Astrocyte (in vitro differentiated cells and primary cell): ENCODE results near the gene GTF3A. TPM values are rescaled to one million over a fixed set of nuclear protein-coding genes. Genes with fewer than 3 reads are reported as not detected.

Source experiments
- DNase-seq: peaks from one replicate; pipeline ENCODE4 v3.0.0-alpha.2; 2010; ENCODE audit warnings: low read depth
- FAIRE-seq: peaks from 2 replicates; lab custom pipeline; 2011; peaks lifted over from hg19 to GRCh38; lab: Jason Lieb, UNC
- H2AFZ ChIP-seq: 2 replicates; pipeline ENCODE4 v1.6.0; 2012; ENCODE audit warnings: low read depth, low read length, inconsistent platforms
- H3K27ac ChIP-seq: 2 replicates; pipeline ENCODE4 v1.5.1; 2011; ENCODE audit warnings: low read depth, low read length, inconsistent platforms
- H3K27me3 ChIP-seq: 2 replicates; pipeline ENCODE4 v1.6.0; 2011; ENCODE audit warnings: low read length, inconsistent platforms; ENCODE audit not compliant: insufficient read depth
- H3K36me3 ChIP-seq: 2 replicates; pipeline ENCODE4 v1.5.1; 2011; ENCODE audit warnings: low read length, inconsistent platforms; ENCODE audit not compliant: insufficient read depth
- H3K4me1 ChIP-seq: 2 replicates; pipeline ENCODE4 v1.5.1; 2011; ENCODE audit warnings: low read length, inconsistent platforms; ENCODE audit not compliant: insufficient read depth
- H3K4me2 ChIP-seq: 2 replicates; pipeline ENCODE4 v1.6.0; 2012; ENCODE audit warnings: low read length, inconsistent platforms
- H3K4me3 ChIP-seq: 2 replicates; pipeline ENCODE4 v1.5.1; 2011; ENCODE audit warnings: low read depth, mild to moderate bottlenecking, low read length, inconsistent platforms; ENCODE audit not compliant: insufficient read depth
- H3K79me2 ChIP-seq: 2 replicates; pipeline ENCODE4 v1.6.0; 2012; ENCODE audit warnings: mild to moderate bottlenecking, low read length, inconsistent platforms; ENCODE audit not compliant: insufficient read depth
- H3K9ac ChIP-seq: 2 replicates; pipeline ENCODE4 v1.6.0; 2012; ENCODE audit warnings: mild to moderate bottlenecking, low read length, inconsistent platforms
- H3K9me3 ChIP-seq: 2 replicates; pipeline ENCODE4 v1.5.1; 2012; ENCODE audit warnings: low read depth, mild to moderate bottlenecking, low read length, inconsistent platforms; ENCODE audit not compliant: insufficient read depth
- H4K20me1 ChIP-seq: 2 replicates; pipeline ENCODE4 v1.6.0; 2012; ENCODE audit warnings: low read length, inconsistent platforms; ENCODE audit not compliant: insufficient read depth
- H3K27ac Mint-ChIP-seq: one replicate; pipeline ENCODE4 v1.8.0; 2021; ENCODE audit warnings: mild to moderate bottlenecking, mixed read lengths; ENCODE audit not compliant: unreplicated experiment
- H3K27me3 Mint-ChIP-seq: one replicate; pipeline ENCODE4 v1.8.0; 2021; ENCODE audit warnings: low read depth, mixed read lengths; ENCODE audit not compliant: unreplicated experiment
- H3K36me3 Mint-ChIP-seq: one replicate; pipeline ENCODE4 v1.8.0; 2021; ENCODE audit warnings: low read depth, mixed read lengths; ENCODE audit not compliant: unreplicated experiment
- H3K4me1 Mint-ChIP-seq: one replicate; pipeline ENCODE4 v1.8.0; 2021; ENCODE audit warnings: low read depth, mixed read lengths; ENCODE audit not compliant: unreplicated experiment
- H3K4me3 Mint-ChIP-seq: one replicate; pipeline ENCODE4 v1.8.0; 2021; ENCODE audit warnings: mild to moderate bottlenecking, moderate library complexity, mixed read lengths; ENCODE audit not compliant: unreplicated experiment
- H3K9me3 Mint-ChIP-seq: one replicate; pipeline ENCODE4 v1.8.0; 2021; ENCODE audit warnings: mild to moderate bottlenecking, mixed read lengths; ENCODE audit not compliant: unreplicated experiment
- CTCF ChIP-seq: IDR thresholded peaks from 2 replicates; pipeline ENCODE4 v1.5.1; 2011; ENCODE audit warnings: low read depth, mild to moderate bottlenecking, inconsistent platforms, low read length, moderate library complexity; ENCODE audit not compliant: insufficient read depth
- EZH2 ChIP-seq: IDR thresholded peaks from 2 replicates; pipeline ENCODE4 v1.6.1; 2012; ENCODE audit warnings: mild to moderate bottlenecking, low read length, inconsistent platforms; ENCODE audit not compliant: insufficient read depth
- total RNA-seq: library from RNA; stranded (reverse); gene quantifications from 2 replicates; pipeline ENCODE4 v1.2.1, GENCODE V29; 2021

GTF3A gene
- total RNA-seq, 1 donor from 2014 or later: 83.6 TPM

DNA sequence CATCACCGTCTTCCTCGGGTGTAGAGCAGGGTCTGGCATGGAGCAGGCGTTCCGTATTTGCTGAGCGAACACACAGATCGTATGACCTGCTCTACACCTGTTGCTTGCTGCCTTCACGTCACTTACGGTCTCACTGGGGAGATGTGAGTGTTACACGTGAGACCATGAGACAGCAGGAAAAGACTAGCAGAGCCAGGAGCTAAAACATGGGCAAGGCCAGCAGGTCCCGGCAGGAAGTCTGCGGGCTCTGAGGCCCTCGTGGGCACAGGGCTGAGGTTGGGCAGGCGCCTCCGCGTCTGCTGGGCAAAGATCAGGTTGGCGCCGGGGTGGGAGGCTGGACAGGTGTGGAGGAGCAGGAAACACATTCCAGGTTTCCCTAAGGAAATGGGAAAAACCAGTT is 19.7 kb upstream of the GTF3A start:
- FAIRE-seq: no peak
- Mint-ChIP-seq H3K27ac (no peak overlapping the region), H3K4me3 (no peak overlapping the region), H3K9me3 (no peaks in the 10 kb centered on the region), H3K36me3 (no peaks in the 10 kb centered on the region), H3K27me3 (peaks cover 9% of the 10 kb centered on the region), H3K4me1 (peaks cover 17% of the 10 kb centered on the region)
- Histone ChIP-seq H4K20me1 (no peaks in the 10 kb centered on the region), H3K4me1 (peaks cover 7% of the 10 kb centered on the region), H3K27ac (no peak overlapping the region), H3K4me2 (no peak overlapping the region), H3K79me2 (no peaks in the 10 kb centered on the region), H3K9ac (no peak overlapping the region), H3K36me3 (no peaks in the 10 kb centered on the region), H3K27me3 (peaks cover 7% of the 10 kb centered on the region), H2AFZ (no peak overlapping the region), H3K9me3 (no peaks in the 10 kb centered on the region), H3K4me3 (no peak overlapping the region)
- no peak for DNase-seq
- TF ChIP-seq EZH2 (no peak), CTCF (no peak)

GRCh38 chr13:27405546-27406134 is 18.8 kb upstream of the GTF3A start:
- Histone ChIP-seq H3K79me2 (no peaks in the 10 kb centered on the region), H3K4me3 (no peak overlapping the region), H3K27ac (no peak overlapping the region), H3K9ac (no peak overlapping the region), H4K20me1 (no peaks in the 10 kb centered on the region), H3K4me2 (no peak overlapping the region), H3K4me1 (peaks cover 7% of the 10 kb centered on the region), H3K27me3 (peaks cover 7% of the 10 kb centered on the region), H3K9me3 (no peaks in the 10 kb centered on the region), H3K36me3 (no peaks in the 10 kb centered on the region), H2AFZ (no peak overlapping the region)
- H3K9me3 Mint-ChIP-seq: no peaks in the 10 kb centered on the region
- DNase-seq (no peak), FAIRE-seq (no peak)
- no peak overlapping the region for H3K4me3 Mint-ChIP-seq
- H3K27ac Mint-ChIP-seq: no peak overlapping the region
- H3K27me3 Mint-ChIP-seq: peaks cover 9% of the 10 kb centered on the region
- TF ChIP-seq CTCF (no peak), EZH2 (no peak)
- H3K36me3 Mint-ChIP-seq: no peaks in the 10 kb centered on the region
- H3K4me1 Mint-ChIP-seq: peaks cover 17% of the 10 kb centered on the region

DNA sequence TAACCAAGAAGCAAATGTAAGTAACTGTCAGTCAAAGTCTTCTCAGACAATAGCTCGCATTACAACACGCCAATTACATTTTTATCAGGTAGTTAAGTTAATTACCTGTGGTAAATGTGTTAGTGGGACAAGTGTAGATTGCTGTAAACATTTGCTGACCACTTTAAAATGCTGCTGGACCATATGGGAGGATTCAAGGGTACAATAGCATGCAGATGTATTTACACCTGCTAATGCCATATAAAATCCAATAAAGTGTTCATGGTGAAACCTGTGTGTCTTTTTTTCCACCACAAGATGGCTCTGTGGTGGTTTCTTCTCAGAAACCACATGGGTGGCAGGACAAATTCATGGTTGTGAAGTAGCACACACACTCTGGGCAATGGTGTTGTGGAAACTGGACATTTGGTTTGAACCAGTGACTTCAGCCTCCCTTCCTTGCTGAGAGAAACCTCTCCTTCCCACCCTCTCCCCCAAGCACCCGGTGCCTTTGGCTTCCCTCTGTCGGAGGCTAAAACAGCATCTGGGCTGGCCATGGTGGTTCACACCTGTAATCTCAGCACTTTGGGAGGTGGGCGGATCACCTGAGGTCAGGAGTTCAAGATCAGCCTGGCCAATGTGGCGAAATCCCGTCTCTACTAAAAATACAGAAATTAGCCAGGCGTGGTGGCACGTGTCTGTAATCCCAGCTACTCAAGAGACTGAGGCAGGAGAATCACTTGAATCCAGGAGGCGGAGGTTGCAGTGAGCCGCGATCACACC is 18.1 kb upstream of the GTF3A start:
- no peak overlapping the region for H3K4me3 ChIP-seq
- Mint-ChIP-seq H3K27ac (no peak overlapping the region), H3K9me3 (no peaks in the 10 kb centered on the region), H3K36me3 (no peaks in the 10 kb centered on the region), H3K27me3 (peaks cover 9% of the 10 kb centered on the region), H3K4me3 (no peak overlapping the region), H3K4me1 (peaks cover 17% of the 10 kb centered on the region)
- H3K79me2 ChIP-seq: no peaks in the 10 kb centered on the region
- H3K36me3 ChIP-seq: no peaks in the 10 kb centered on the region
- H3K27me3 ChIP-seq: peaks cover 9% of the 10 kb centered on the region
- no peak overlapping the region for H3K27ac ChIP-seq
- H3K9ac ChIP-seq: no peak overlapping the region
- no peaks in the 10 kb centered on the region for H4K20me1 ChIP-seq
- no peaks in the 10 kb centered on the region for H3K9me3 ChIP-seq
- DNase-seq (peak; percentile 16), FAIRE-seq (peak; percentile 47)
- peaks cover 7% of the 10 kb centered on the region for H3K4me1 ChIP-seq
- H2AFZ ChIP-seq: no peak overlapping the region
- no peak for TF ChIP-seq EZH2
- TF ChIP-seq CTCF: peak; percentile 65
- no peak overlapping the region for H3K4me2 ChIP-seq
